ENCODE data around the gene TM4SF1.

DNA sequence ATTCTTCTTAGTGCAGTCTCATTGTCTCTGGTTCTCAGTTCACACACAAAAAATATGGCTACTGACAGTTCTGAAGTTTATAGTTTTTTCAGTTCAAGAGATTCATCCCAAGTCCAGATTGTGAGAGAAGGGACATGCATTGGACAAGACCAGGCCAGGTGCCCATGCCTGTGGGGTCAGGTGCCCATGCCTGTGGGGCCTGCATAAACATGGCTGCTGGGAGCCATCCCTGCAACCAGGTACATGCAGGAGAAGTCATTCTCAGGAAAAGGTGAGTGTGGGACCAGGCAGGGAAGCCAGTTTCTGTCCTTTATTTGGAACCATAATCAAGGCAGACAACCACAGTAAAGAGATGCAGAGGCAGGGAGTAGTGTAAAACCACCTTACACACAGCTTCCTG is 6.3 kb upstream of the TM4SF1 start:
- TF ChIP-seq, protein P1, sequence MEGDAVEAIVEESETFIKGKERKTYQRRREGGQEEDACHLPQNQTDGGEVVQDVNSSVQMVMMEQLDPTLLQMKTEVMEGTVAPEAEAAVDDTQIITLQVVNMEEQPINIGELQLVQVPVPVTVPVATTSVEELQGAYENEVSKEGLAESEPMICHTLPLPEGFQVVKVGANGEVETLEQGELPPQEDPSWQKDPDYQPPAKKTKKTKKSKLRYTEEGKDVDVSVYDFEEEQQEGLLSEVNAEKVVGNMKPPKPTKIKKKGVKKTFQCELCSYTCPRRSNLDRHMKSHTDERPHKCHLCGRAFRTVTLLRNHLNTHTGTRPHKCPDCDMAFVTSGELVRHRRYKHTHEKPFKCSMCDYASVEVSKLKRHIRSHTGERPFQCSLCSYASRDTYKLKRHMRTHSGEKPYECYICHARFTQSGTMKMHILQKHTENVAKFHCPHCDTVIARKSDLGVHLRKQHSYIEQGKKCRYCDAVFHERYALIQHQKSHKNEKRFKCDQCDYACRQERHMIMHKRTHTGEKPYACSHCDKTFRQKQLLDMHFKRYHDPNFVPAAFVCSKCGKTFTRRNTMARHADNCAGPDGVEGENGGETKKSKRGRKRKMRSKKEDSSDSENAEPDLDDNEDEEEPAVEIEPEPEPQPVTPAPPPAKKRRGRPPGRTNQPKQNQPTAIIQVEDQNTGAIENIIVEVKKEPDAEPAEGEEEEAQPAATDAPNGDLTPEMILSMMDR (IDR thresholded peaks at IDR 0.05) = no peak
- TF ChIP-seq EZH2phosphoT487 (IDR thresholded peaks at IDR 0.05) (no peak), EZH2 (IDR thresholded peaks at IDR 0.05) (no peak)
